Measurements from ENCODE around the gene WDR46.
"Not testable (repeated sequence)": the region's sequence is repeated elsewhere in the genome, so short reads cannot be mapped to it uniquely, and the experiment has no call there.

The WDR46 gene

DNA sequence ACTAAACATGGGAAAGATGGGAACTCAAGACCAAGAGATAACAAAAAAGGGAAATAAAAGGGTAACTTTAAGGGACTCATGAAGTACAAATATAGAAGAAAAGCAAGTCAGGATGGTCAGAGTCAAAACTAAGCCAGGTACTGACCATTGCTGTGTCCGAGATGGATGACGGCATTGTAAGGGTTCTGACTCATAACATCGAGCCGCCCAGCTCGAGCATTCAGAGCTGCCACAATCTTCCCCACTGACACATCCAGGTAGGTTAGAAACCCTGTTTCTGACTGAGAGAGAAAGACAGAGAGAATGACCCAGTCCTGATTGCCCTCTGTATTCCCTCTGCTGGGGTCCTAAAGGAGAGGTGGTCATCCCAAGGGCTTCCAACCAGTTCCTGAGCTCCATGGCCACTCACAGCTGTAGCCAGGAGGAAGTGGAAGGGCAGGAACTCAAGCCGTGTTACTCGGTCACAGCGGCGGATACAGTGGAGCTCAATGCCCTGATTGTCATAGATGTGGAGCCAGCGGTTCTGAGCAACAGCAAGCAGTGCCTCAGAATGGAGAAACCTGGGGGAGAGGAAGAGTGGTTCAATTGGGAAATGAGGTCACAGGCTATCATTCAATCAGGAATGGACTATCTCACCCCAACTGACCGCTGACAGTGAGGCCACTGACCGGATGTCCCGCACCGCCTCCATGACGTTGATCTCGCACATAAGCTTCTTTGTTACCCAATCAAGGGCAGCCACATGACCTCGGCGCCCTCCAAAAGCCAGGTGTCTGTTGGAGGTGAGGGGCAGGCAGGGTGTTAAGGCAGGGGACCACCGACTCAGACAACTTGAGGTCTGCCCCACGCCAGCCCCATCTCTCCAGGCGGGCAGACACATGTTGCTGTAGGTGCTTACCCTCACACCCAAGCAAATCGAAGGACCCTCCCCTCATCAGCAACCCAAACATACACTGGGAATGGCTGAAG is 1.8 kb downstream of the WDR46 start:
- no peak for DNase-seq

DNA sequence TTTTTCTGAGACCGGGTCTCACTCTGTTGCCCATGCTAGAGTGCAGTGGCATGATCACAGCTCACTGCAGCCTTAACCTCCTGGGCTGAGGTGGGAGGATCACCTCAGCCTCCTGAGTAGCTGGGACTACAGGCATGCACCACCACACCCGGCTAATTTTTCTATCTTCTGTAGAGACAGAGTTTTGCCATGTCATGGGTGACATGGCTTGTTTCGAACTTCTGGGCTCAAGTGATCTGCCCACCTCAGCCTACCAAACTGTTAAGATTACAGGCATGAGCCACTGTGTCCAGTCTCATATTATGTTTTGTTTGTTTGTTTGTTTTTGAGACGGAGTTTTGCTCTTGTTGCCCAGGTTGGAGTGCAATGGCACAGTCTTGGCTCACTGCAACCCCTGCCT is 3.8 kb downstream of the WDR46 start:
- DNase-seq = not testable (repeated sequence)

DNA sequence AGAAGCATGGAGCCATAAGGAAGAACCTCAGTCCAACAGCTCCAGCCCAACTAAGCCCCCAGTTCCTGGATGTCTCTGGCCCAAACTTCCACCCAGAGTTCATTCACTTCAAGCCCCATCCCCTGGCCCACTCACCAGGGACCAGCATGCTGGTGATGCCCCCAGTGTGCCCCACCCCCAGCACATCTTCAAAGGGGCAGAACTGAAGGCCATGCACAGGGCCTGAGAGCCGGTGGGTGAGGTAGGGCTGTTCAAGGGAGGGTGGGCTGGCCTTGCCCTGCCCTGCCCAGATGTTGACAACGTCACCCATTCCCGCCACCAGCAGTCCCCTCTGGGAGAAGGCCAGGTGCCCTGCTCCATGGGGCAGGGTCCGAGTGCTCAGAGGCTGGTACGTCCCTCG is 8.5 kb downstream of the WDR46 start:
- no peak for DNase-seq

DNA sequence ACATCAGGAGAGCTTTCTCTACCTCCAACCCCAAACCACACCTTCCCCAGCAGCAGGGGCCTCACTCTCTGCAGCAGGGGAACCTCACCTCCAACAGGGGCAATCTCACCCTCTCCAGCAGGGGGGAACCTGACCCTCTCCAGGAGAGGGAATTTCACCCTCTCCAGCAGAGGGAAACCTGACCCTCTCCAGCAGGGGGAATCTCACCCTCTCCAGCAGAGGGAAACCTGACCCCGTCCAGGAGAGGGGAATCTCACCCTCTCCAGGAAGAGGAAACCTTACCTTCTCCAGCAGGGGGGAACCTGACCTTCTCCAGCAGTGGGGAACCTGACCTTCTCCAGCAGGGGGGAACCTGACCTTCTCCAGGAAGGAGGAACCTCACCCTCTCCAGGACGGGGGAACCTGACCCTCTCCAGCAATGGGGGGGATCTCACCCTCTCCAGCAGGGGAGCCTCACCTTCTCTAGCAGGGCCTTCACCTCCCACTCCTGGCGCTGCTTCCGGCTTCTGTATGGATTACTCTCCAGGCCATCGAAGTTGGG is 9.0 kb downstream of the WDR46 start:
- peak; percentile 62 for DNase-seq

DNA sequence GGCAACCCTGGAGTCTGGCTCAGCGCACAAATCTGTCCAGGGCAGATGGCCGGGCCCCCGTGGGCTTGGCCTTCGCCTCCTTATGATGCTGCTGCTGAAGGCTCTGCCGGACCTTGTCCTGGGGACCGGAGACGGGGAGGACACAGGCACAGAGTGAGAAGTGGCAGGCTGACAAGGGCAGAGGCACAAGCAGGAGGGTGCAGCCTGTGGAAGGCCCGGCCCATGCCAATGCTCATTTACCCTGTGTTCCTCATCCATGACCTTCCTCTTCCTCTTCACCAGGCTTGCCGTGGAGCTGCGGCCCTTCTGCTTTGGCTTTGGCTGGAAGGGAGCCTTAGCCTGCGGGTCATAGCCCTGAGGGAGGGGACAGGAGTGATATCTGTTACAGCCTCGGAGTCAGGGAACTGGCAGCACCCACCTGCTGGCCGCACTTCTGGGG is 9.8 kb downstream of the WDR46 start:
- DNase-seq = no peak

DNA sequence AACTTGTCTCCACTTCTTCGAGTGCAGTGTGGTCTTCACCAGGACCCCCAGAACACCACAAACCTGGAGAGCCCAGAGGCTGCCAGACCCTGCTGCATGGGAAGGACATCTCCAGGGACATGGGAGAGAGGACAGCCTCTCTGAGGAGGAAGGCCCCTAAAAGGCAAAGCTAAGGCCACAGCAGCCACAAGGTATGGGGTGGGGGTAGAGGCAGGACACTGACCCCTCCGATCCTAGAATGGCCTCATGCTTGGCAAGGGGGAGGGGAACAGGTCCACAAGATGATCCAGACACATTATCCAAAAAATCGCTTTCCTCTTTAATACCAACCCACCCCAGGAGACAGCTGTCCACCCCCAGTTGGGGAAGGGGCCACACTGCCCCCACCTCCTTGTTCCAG is 10.2 kb downstream of the WDR46 start:
- no peak for DNase-seq

DNA sequence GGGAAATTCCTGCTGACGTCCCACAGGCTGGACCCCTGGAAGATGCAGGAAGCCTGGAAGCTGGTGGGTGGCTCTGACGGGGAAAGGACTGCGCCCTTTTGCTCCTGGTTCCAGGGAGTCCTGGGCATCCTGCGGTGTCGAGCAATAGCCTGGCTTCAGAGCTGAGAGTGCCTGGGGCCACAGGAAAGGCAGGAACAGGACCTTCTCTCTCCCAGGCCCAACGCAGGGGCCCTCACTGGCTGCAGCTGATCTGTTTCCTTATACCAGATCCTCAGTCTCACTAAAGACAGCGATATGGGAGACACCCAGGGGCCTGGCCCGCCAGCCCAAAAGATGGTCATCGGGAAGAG is 10.7 kb downstream of the WDR46 start:
- DNase-seq = no peak

DNA sequence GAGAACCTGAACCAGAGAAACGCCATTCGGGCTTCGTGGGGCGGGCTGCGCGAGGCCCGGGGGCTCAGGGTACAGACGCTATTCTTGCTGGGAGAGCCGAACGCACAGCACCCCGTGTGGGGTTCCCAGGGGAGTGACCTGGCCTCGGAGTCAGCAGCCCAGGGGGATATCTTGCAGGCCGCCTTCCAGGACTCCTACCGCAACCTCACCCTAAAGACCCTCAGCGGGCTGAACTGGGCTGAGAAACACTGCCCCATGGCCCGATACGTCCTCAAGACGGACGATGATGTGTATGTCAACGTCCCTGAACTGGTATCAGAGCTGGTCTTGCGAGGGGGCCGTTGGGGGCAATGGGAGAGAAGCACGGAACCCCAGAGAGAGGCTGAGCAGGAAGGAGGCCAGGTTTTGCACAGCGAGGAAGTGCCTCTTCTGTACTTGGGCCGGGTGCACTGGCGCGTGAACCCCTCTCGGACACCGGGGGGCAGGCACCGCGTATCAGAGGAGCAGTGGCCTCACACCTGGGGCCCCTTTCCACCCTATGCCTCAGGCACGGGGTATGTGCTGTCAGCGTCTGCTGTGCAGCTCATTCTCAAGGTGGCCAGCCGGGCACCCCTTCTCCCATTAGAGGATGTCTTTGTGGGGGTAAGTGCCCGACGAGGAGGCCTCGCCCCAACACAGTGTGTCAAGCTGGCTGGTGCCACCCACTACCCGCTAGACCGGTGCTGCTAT is 11.2 kb downstream of the WDR46 start:
- DNase-seq = no peak

DNA sequence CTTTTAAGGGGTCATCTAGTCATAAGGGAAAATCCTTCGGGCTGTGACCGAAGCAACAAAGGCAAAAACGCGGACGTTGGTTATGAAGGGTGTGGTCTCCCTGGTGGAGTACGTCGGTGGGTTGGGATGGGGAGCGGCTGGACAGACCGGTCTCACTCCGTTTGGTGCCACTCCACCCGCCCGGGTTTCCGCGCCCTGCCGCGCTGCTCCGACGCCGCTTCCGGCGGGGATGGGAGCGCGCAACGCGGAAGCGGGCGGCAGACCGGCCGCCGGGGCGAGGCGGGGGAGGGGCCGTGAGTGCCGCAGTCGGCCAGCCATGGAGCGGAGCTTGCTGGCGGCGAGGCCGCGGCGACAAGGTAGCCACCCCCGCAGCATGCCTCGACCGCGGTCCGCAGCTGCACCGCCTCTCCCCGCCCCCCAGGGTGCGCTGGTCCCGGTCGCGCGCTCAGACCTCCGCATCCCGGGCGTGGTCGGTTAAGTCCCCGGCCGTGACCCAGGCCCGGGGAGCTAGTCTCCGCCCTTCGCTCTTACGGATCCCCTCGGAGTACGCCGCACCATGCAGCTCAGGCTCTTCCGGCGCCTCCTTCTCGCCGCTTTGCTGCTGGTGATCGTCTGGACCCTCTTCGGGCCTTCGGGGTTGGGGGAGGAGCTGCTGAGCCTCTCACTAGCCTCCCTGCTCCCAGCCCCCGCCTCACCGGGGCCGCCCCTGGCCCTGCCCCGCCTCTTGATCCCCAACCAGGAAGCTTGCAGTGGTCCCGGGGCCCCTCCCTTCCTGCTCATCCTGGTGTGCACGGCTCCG is 12.0 kb downstream of the WDR46 start, which contains the start of gene B3GALT4:
TSS of gene B3GALT4 (plus strand) at position 260 of the 799 bp plus-strand sequence. CDS start at position 557, 297 bp downstream.
- DNase-seq = no peak

DNA sequence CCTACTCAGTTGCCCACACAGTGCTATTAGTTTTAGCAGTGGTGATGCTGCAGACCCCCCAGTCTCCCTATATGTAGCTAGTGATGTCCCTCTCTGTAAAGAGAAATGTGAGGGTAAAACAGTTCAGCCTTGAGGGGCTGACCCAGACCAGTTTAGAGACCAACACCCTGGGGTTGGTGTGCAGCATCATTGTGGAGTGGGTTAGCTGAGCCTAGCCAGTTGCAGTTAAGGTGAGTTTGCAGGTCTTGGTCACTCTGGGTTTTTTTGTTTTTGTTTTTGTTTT is 12.5 kb downstream of the WDR46 start:
- DNase-seq = no peak

DNA sequence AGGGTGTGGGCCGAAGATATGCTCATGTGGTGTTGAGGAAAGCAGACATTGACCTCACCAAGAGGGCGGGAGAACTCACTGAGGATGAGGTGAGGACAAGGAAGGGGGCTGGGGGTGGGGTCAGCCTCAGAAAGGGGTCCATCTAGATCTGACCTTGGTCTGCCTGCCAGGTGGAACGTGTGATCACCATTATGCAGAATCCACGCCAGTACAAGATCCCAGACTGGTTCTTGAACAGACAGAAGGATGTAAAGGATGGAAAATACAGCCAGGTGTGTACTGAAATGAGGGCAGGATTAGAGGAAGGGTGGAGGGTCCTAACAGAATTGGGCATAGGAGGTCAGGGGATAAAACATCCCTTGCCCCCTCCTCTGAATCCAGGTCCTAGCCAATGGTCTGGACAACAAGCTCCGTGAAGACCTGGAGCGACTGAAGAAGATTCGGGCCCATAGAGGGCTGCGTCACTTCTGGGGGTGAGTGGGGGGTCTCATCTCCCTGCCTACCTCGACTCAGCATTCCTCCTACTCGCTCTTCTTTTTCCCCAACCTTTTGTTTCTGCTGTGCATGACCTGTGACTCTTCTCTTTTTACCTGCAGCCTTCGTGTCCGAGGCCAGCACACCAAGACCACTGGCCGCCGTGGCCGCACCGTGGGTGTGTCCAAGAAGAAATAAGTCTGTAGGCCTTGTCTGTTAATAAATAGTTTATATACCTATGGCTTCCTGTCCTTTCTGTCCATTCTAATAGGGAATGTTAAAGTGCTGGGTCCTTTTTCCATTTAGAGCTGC is 13.1 kb downstream of the WDR46 start:
- not testable (repeated sequence) for DNase-seq

DNA sequence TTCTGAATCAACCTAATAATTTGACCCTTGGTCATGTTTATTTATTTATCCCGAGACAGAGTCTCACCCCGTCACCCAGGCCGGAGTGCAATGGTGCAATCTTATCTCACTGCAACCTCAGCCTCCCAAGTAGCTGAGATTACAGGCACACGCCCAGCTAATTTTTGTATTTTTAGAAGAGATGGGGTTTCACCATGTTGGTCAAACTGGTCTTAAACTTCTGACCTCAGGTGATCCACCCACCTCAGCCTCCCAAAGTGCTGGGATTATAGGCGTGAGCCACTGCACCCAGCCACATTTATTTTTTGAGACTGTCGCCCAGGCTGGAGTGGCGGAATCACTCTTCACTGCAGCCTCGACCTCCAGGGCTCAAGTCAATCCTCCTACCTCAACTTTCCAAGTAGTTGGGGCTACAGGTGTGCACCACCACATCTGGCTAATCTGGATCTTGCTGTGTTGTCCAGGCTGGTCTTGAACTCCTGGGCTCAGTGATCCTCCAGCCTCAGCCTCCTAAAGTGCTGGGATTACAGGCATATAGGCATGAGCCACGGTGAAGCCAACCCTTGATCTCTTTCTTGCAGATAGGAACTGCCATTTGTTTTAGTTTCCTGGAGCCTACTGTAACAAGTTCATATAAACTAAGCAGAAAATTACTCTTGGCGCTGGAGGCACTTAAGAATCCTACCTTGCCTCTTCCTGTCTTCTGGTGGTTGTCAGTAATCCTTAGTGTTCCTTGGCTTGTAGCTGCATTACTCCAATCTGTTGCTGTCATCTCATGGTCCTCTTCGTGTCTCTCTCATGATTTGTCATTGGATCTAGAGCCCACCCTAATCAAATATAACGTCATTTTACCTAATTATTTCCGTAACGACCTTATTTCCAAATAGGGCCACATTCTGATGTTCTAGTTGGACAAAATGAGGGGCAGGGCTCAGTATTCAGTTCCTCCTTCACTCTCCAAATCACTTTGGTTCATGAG is 14.8 kb downstream of the WDR46 start:
- no peak for DNase-seq

DNA sequence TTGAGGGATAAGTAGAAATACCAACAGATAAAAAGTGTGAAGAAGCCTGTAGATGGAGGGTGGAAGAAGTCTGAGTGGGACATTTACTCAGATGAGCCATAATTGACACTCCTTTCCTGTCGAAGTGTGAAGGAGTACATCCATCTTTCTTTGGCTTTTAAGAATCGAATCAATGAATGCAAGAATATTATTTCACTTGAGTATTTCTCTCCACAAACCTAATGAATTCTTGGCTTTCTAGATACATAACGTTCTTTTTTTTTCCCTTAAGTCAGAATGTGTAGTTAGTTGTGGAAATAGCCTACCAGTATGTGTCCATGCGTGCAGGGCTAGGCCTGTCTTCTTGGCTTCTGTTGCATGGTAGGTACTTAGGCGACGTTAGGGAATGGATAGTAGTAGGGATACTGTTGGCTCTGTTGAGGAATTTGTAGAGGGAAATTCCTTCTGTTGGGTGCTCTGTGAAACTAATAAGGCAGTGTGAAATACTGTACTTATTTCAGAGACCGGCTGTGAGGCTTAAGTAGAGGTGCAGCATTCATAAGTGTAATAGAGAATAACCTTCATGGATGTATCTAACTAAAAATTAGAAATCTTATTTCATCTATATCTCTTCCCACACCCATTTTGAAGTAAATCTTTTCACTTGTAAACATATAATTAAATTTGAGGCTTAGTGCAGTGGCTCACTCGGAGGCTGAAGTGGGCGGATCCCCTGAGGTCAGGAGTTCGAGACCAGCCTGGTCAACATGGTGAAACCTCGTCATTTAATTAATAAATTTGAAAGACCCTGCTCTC is 15.7 kb downstream of the WDR46 start:
- no peak for DNase-seq

DNA sequence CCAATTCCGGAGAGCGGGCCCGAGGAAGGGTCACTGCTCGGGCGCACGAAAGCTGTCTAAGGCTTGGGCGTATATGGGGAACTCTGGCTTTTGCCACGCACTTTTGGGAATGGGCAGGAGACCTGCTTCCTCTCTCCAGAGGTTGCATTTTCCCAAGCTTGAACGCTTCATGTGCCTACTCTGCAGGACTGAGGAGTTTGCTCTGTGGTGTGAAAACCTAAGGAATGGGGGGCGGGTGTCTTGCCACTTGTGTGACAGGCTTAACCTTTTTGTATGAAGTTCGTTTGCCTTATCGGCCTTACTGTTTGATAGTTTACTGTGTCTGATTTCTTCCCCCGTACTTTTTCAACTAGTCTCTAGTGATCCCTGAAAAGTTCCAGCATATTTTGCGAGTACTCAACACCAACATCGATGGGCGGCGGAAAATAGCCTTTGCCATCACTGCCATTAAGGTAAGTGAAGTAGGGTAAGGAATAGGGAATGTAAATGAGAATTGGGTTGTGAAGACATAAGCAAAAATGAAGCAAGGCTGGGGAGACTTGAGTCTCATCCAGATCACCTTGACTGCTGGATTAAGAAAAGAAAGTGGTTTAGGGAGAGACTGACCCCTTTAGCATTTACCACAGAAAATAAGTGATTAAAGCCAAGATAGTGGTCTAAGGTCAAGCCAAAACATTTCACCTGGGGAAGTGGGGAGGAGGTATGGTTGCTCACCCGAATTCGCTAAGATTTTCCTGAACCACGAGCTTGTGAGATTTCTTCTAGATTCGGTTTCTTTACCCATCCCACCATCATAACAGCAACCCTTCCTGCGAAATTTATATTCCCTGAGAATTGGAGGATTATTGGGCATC is 16.5 kb downstream of the WDR46 start:
- DNase-seq = no peak

DNA sequence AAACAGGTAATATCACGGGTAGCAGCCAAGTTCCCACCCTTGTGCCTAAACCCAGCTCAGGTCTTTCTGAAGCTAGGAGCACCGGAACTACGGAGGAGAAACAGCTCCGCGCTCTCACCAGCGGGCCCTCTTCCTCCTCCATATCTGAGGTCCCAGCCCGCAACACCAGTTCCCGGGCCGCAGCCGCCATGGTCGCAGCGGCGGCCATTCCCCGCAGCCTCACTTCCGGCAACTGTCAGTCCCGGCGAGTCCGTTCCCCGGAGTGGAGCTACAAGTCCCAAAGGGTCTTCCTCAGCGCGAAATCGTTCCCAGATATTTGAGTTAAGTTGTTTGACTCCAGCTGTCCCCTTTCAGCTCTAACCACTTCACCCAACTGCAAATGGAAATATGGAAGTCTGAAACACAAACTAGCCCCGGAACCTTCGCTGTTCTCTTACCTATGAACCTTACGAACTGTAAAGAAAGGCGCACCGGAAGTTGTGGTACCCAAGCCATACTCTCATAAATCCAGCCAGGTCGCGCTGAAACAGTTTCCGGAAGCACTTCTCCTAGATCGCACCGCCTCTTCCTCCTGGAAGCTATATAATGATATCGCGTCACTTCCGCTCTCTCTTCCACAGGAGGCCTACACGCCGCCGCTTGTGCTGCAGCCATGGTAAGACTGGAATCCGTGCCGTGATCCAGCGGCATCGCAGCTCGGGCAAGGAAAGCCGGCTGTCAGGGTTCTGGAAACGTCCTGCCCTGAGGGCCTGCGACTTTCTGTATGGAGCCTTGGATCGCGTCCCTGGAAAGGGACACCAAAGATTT is 17.4 kb downstream of the WDR46 start, which contains the start of the genes RPS18 and VPS52:
TSS of gene RPS18 (plus strand) at position 608 of the 807 bp plus-strand sequence. CDS start at position 653, 45 bp downstream.
TSS of gene VPS52 (minus strand) at position 409 of the 807 bp plus-strand sequence. CDS start at position 208, 201 bp downstream.
- DNase-seq = peak; percentile 78

DNA sequence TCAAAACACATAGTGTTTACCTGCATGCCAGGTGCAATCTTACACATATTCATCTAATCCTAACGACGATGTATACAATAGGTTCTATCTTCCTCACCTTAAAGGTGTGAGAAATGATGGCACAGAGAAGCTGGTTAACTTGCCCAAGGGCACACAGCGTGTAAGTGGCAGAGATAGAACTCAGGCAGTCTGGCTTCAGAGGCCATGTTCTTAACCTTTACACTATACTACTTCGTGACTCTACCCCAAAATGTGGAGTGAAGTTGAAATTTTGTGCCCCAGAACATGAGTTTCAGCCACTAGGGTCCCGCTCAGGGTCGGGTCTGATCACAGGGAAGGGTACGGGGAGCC is 17.9 kb downstream of the WDR46 start:
- DNase-seq = no peak

DNA sequence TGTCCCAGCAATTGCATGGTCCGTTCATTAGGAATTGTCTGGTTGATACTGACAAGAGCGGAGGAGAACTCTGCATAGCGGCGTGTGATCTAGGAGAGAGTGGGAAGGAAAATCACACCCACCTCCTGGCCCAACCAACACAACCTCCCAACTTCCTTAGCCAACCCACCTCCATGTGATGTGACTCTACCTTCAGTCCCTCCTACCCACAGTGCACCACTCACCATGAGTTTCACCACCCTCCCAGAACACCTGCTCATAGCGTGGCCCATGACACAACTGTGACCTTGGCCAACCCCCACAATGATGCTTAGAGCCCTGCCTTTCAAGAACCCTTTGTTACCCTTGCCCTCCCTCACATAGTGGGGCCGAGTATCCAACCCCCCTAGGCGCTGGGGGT is 25.0 kb downstream of the WDR46 start:
- DNase-seq = no peak

DNA sequence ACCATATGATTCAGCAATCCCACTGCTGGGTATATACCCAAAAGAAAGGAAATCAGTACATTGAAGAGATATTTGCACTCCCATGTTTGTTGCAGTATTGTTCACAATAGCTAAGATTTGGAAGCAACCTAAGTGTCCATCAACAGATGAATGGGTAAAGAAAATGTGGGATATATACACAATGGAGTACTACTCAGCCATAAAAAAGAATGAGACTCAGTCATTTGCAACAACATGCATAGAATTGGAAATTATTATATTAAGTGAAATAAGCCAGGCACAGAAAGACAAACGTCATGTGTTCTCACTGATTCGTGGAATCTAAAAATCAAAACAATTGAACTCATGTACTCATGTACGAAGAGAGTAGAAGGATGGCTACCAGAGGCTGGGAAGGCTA is 26.5 kb downstream of the WDR46 start:
- DNase-seq = not testable (repeated sequence)

Data from NCI-H2107 (cell line).